Measurements from ENCODE around the gene CASP10.

The CASP10 gene

GRCh38 chr2:201263779-201264178 is 80.8 kb downstream of the CASP10 start:
- DNase-seq: peak in 1 of 2 donors; percentile 52

DNA sequence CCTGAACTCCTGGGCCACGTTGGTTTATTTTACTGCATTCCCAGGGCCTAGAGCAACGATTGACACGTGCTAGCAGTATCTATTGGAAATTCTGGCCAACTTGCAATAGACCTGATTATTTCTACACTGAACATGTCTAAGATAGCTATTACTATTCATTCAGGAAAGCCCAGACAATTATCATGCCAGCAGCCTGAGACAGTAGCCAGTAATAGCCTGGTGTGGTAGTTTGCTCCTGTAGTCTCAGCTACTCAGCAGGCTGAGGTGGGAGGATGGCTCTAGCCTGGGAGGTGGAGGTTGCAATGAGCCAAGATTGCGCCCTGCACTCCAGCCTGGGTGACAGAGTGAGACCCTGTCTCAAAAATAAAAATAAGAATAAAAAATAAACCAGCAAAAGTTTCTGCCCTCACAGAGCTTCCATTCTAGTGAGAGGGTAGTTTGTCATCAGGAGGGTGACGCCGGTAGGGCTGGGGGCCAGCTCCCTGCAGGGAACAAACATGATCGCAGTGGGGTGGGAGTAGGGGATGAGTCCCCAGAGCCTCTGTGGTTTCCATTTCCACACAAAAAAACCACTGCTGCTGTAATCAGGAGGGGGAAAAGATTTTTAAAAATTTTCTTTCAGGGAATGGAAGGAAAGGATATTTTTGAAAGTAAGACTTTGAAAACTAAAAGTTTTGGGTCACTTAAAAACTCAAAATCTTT is 81.7 kb downstream of the CASP10 start:
- DNase-seq: no peak

DNA sequence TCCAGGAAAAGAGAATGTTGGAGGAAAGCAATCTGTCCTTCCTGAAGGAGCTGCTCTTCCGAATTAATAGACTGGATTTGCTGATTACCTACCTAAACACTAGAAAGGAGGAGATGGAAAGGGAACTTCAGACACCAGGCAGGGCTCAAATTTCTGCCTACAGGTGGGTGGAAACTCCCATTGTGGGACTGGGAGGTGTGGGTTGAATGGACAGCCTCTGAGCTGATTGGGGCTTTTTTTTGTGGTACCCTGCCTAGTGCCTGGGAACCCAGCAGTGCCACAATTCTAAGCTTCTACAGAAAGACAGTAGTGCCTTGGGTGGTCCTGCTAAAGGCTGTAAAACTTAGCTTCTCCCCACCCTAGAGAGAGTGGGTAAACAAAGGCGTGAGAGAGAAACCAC is 83.7 kb downstream of the CASP10 start:
- DNase-seq: peak in 1 of 2 donors; percentile 39

GRCh38 chr2:201267278-201268030 is 84.5 kb downstream of the CASP10 start:
- peak in 1 of 2 donors; percentile 39 for DNase-seq

- DNase-seq: no peak
These were observed 86.8 kb downstream of the CASP10 start for GRCh38 chr2:201269764-201270163.

DNA sequence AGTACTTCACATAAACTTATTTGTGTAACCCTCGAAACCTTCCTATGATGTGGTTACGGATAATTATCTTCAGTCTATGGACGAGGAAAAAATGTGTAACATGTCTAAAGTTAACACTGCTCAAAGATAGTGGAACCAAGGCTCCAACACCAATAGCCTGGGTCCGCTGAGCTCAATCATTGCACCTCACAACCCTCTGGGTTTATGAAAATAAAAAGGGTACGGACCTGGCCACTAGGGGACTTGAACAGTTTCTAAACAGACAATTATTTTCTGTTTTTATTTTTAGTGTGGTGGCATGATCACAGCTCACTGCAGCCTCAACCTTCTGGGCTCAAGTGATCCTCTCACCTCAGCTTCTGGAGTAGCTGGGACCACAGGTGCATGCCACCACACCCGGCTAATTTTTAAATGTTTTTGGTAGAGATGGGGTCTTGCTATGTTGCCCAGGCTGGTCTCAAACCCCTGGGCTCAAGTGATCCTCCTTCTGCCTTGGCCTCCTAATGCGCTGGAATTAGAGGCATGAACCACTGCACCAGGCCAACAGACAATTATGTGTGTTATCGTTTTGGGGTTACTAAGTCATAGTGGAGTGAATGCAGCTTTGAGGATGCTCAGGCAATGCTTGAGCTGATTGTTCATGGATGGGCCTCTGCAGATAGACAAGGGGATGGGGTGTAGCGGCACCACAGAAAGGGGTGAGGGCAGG is 87.5 kb downstream of the CASP10 start:
- DNase-seq: no peak

DNA sequence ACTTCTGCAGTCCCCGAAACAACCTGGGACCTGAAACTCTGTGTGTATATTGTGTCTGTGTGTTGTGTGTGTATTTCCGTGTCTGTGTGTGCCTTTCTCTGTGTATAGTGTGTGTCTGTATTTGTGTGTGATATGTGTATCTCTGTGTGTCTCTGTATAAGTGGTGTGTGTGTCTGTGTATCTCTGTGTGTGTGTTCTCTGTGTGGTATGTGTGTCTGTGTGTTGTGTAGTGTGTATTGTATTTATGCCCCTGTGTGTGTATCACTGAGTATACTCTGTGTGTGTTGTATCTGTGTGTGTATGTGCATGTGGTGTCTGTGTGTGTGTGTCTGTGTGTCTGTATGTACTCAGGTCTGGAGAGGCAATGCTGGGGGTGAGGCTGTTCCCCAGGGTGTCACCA is 89.0 kb downstream of the CASP10 start:
- no peak for DNase-seq

GRCh38 chr2:201273330-201273983 is 90.5 kb downstream of the CASP10 start:
- no peak for DNase-seq

GRCh38 chr2:201275069-201275468 is 92.1 kb downstream of the CASP10 start:
- no peak for DNase-seq

- DNase-seq: no peak
These were observed 93.0 kb downstream of the CASP10 start for GRCh38 chr2:201275990-201276389.

DNA sequence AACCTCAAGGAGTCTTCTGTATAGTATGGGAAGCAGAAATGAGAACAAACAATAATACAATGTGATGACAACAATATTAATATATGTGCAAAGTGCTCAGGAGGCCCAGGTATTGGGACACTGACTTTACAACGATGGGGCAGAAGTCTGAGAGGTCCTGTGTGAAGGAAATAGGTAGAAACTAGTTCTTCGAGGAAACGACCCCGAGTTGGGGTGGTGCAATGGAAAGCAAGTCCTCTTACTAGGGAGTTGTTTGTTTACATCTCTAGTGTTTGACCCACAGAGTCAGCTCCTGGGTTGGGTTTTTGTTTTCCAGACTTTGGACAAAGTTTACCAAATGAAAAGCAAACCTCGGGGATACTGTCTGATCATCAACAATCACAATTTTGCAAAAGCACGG is 93.6 kb downstream of the CASP10 start:
- DNase-seq: no peak

Measured in CD4-positive, alpha-beta T cell treated with Interferon alpha-2 for 1 hour (primary cell).